Astrocyte of the spinal cord (primary cell): Measurements from ENCODE around the gene PRSS23.

ENCODE experiments used
- DNase-seq: peaks from one replicate; pipeline ENCODE4 v3.0.0; 2011; ENCODE audit warnings: low read depth, low spot score
- H3K4me3 ChIP-seq: 2 replicates; pipeline ENCODE4 v1.5.1; 2011; ENCODE audit warnings: low read depth, mild to moderate bottlenecking, low read length, moderate library complexity
- CTCF ChIP-seq: IDR thresholded peaks from 2 replicates; pipeline ENCODE4 v1.5.1; 2012; ENCODE audit warnings: low read depth, mild to moderate bottlenecking, low read length, inconsistent platforms
- in situ Hi-C: cut with HindIII; loops from 2 replicates; pipeline ENCODE4 v1.10.0; 2017; ENCODE audit warnings: low sequenced_read_pairs

Gene PRSS23

DNA sequence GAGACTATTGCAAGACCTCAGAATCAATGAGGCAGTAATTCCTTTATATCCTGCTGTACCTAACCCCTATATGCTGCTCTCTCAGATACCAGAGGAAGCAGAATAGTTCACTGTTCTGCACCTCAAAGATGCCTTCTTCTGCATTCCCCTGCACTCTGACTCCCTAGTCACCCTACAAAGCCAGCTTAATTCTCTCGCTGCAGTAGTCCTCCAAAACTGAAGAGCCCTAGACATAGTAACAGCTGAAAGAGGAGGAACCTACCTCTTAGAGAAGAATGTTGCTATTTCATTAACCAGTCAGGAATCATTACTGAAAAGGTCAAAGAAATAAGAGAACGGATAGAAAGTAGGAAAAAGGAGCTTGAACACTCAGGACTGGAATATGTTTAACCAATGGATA lies 49.3 kb downstream of the PRSS23 start:
- TF ChIP-seq CTCF = no peak
- in situ Hi-C loops = no loop called here
- no peak for DNase-seq
- no peak overlapping the region for H3K4me3 ChIP-seq
